KOPT-K1 (cell line): ENCODE results near the gene DST.
"Not testable (repeated sequence)": the region's sequence is repeated elsewhere in the genome, so short reads cannot be mapped to it uniquely, and the experiment has no call there.

Source experiments
- H3K27ac ChIP-seq: fragments of 200-600 bp; sonication (generic); 2 replicates; pipeline ENCODE4 v1.5.1; 2016; ENCODE audit warnings: antibody characterized with exemption, mild to moderate bottlenecking, low read depth, low read length; ENCODE audit not compliant: poor library complexity, severe bottlenecking
- H3K36me3 ChIP-seq: fragments of 200-600 bp; sonication (generic); 2 replicates; pipeline ENCODE4 v1.5.1; 2017; ENCODE audit warnings: antibody characterized with exemption, mild to moderate bottlenecking, low read length, moderate library complexity; ENCODE audit not compliant: insufficient read depth
- H3K9me3 ChIP-seq: fragments of 200-600 bp; sonication (generic); 2 replicates; pipeline ENCODE4 v1.5.1; 2017; ENCODE audit warnings: antibody characterized with exemption, low read length, mild to moderate bottlenecking; ENCODE audit not compliant: insufficient read depth, poor library complexity, severe bottlenecking

DST gene

DNA sequence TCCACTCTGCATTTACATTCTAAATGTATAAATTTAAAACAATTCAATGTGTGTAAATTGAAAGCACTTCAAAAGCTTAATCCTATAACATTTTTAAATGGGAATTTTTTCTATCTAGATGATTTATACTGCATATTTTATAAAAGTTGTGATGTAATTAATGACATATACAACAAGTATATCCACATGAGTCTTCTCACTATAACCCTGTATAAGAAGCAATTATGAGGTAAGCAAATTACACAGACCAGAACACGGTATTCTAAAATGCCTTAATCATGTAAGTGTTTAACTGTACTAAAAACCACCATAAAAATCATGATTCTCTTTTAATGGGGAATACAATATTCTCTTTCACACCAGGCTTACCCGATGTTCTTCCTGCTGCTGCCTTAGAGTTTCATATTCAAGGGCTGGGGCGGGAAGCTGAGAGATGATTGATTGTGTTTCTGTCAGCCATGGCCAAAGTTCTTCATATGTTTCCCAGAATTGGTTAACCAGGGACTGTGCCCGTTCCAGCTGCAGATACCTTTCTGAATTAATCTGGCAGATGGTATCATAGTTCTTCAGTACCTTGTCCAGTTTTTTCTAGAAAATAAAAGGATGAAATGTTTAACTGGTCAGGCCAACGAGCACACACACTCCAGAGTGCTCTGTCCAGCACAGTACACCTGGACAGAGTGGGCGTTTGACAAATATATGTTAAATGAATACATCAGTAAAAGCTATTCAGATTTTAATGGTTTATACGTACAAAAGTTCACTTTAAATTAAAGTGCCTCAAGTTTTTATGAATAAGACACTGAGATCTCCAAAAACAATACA lies 127.4 kb downstream of the DST start:
- no peaks in the 10 kb centered on the region for H3K9me3 ChIP-seq
- no peaks in the 10 kb centered on the region for H3K36me3 ChIP-seq
- no peak overlapping the region for H3K27ac ChIP-seq

GRCh38 chr6:56514395-56514794 lies 128.3 kb downstream of the DST start:
- Histone ChIP-seq H3K36me3 (no peaks in the 10 kb centered on the region), H3K27ac (no peak overlapping the region), H3K9me3 (no peaks in the 10 kb centered on the region)

DNA sequence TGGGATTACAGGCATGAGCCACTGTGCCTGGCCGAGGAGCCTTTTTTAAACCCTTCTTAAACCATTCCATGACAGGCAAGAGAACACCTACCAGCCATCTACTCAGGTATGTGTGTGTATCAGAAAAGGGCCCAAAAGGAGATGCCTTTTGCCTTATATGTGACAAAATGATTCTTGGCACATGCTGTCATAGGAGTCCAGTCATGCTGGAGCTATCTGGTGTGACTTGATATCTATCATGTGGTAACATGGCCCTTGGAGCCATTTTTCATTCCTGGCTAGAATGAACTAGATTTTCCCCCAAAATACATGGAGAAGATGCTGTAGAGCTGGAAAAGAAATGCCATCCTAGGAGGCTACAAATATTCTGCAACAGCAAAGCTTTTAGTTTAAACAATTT lies 129.1 kb downstream of the DST start:
- Histone ChIP-seq H3K27ac (no peak overlapping the region), H3K9me3 (no peaks in the 10 kb centered on the region), H3K36me3 (no peaks in the 10 kb centered on the region)

GRCh38 chr6:56511591-56511990 lies 131.1 kb downstream of the DST start:
- no peaks in the 10 kb centered on the region for H3K9me3 ChIP-seq
- no peaks in the 10 kb centered on the region for H3K36me3 ChIP-seq
- H3K27ac ChIP-seq, result no peak overlapping the region

DNA sequence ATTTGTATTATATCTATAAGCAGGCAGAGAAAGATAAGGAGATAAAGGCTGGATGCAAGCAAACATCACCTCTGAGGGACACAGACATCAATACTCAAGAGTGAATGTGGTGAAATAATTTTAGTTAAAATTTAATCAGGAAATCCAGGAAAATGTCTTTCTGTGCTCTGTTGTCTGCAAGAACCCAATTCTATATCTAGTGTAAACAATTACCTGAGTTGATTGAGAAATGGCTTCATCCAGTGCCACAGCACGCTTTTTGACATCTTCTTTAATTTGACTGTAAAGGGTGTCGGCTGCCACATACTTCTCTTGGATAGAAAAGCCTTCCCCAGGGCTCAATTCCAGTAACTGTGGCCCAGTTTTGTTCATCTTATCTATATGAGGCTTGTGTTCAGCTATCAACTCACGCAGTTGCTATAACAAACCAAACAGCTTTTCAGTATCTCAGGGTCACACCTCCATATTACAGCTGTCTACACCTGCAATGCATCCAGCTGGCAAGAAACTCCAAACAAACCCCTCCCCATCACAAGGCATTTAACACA lies 131.6 kb downstream of the DST start:
- Histone ChIP-seq H3K9me3 (no peaks in the 10 kb centered on the region), H3K27ac (no peak overlapping the region), H3K36me3 (no peaks in the 10 kb centered on the region)

DNA sequence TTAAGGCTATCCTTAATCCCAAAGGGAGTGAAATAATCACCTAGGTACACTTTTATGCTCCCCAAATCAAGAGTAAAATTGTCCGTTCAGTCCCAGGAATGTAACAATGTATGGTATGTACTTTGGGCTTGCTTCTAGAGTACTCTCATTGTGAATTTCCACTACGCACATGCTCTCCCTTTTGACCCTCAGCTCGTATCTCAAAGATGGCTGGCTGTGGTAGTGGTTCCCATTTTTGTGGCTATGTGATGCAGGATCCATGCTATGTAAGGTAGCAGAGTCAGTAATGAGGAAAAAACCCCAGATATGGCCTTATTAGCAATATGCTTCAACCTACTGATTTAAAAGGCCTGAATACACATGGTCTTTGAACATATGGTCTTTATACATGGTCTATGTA lies 133.7 kb downstream of the DST start:
- H3K27ac ChIP-seq, result no peak overlapping the region
- no peaks in the 10 kb centered on the region for H3K36me3 ChIP-seq
- no peaks in the 10 kb centered on the region for H3K9me3 ChIP-seq

DNA sequence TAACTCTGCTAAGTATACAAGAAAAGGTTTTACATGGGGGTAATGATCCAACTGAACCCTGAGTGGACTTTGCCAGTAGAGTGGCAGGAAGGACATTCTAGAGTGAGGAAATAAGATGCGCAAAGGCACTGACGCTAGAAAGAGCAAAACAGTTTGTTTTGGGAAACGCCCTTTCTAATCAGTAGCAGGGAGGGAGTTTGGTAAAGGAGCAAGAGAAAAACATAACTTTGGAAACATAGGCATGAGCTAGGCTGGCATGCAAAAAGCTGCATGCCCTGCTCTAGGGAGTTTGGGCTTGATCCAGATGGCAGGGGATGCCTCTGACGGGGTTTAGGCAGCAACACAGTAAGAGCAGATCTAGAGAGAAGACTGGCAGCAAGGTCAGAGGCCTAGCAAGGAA lies 135.2 kb downstream of the DST start:
- H3K9me3 ChIP-seq, result no peaks in the 10 kb centered on the region
- H3K27ac ChIP-seq, result no peak overlapping the region
- no peaks in the 10 kb centered on the region for H3K36me3 ChIP-seq

- Histone ChIP-seq H3K27ac (no peak overlapping the region), H3K36me3 (no peaks in the 10 kb centered on the region), H3K9me3 (no peaks in the 10 kb centered on the region)
These were observed 137.0 kb downstream of the DST start for GRCh38 chr6:56505512-56506260.

DNA sequence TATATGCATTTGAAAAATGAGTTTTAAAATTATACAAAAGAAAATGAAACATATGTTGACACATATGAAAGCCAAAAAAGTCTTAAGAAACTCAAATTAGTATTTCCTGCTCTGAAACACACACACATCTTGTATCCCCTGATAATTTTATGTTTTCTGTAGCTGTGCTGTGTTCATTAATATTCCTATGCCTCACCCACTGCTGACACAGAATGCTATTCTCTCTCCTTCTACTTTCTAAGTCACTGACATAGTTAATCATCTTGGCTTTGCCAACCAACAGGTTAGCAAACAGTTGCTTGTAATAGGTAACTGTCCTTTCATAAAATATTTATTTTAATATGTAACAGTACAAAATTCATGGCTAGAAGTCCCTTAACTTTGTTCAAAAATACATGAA lies 140.7 kb downstream of the DST start:
- Histone ChIP-seq H3K9me3 (no peaks in the 10 kb centered on the region), H3K36me3 (no peaks in the 10 kb centered on the region), H3K27ac (no peak overlapping the region)

DNA sequence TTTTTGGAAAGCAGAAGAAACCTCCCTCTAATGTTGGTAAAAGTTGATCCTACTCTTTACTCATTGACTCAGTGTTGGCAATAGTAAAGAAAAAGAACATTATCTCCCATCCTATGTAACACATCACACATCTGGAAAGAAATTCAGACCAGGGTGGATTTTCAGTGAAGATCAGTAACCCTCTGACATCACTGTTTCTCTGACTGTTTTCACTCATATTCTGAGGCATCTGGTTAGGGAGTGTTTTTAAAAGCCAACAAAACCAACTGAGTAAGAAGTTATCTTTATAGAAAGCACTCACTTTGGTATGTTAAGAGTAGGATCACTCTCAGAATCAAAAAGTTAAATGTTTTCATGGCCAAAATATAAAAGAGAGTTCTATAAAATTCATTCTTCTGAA lies 143.6 kb downstream of the DST start:
- Histone ChIP-seq H3K9me3 (no peaks in the 10 kb centered on the region), H3K27ac (no peak overlapping the region), H3K36me3 (no peaks in the 10 kb centered on the region)

DNA sequence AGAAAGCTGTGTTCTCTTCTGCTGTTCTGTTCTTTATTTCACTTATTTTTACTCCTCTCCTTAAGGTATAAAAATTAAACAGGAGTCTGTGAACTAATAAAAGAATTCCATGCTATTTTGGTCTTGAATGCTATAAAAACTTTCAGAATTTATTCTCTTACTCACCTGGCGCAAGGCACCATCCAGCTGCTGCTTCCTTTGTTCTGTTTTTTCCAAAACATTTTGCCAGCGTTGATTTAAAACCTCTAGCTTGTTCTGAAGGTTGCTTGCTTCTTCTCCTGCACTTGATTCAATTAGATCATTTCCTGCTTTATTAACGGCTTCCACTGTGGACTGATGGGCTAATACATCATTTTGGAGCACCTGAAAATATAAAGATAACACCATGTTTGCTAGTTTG lies 145.0 kb downstream of the DST start:
- H3K27ac ChIP-seq, result no peak overlapping the region
- H3K36me3 ChIP-seq, result no peaks in the 10 kb centered on the region
- H3K9me3 ChIP-seq, result no peaks in the 10 kb centered on the region

DNA sequence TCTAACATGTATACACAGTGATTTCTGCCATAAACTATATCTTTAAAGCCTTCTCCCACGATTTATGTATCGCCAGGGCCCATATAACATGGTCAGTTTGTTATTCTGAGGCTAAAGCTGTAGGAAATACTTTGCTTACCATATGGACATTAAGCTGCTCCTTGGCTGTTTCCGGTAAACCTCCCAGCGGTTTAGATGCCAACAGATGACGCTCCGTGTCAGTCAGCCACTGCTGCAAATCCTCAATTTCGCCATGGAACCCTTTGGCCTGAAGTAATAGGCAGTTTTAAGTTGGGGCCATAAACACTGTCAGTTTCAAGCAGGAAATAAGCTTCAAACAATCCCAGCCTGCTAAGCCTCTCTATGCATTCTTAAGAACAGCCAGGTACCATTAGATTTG lies 145.4 kb downstream of the DST start:
- Histone ChIP-seq H3K9me3 (no peaks in the 10 kb centered on the region), H3K36me3 (no peaks in the 10 kb centered on the region), H3K27ac (no peak overlapping the region)

DNA sequence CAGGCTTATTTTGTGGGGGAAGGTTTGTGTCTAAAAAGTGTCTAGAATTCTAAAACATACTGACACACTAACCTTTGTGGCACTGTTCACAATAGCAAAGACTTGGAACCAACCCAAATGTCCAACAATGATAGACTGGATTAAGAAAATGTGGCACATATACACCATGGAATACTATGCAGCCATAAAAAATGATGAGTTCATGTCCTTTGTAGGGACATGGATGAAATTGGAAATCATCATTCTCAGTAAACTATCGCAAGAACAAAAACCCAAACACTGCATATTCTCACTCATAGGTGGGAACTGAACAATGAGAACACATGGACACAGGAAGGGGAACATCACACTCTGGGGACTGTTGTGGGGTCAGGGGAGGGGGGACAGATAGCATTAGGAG lies 146.0 kb downstream of the DST start:
- H3K27ac ChIP-seq, H3K36me3 ChIP-seq, H3K9me3 ChIP-seq: not testable (repeated sequence)

- Histone ChIP-seq H3K9me3 (no peaks in the 10 kb centered on the region), H3K27ac (no peak overlapping the region), H3K36me3 (no peaks in the 10 kb centered on the region)
These were observed 147.0 kb downstream of the DST start for GRCh38 chr6:56495654-56496053.

GRCh38 chr6:56491606-56492328 lies 150.9 kb downstream of the DST start:
- Histone ChIP-seq H3K36me3 (no peaks in the 10 kb centered on the region), H3K9me3 (no peaks in the 10 kb centered on the region), H3K27ac (no peak overlapping the region)
